ENCODE results near the gene LIPC.

DNA sequence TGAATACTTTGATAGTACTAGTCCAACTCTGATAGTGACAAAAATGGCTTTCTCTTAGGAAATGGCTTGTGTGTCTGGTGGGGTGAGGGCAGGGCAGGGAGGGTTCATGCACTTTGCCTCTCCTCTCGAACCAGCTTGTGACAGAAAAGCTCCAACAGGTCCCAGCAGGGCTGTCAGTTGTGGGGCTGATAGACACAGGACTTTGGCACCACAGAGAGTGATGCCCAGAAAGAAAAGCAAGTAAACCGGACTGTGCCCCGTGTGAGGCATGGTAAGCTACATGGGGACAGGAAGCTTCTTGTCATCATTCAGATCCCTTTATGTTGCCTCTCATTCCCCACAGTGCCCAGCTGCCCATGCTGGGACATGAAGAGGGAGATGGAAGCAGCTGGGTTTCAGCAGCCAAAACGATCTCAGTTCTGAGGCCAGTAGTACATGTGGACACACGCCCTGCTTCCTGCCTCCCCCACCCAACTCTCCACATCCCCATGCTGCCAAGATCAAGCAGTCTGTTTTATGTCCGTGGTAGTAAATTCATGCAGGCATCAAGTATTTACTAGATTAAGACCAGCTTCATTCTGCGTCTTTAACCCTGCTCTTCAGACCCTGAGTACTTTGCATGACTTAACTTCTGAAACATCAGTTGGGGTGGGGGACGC is 29.7 kb upstream of the LIPC start:
- TF ChIP-seq POLR2A (IDR thresholded peaks at IDR 0.05; ENCODE audit: low read length): no peak
- no peak for TF ChIP-seq GATA1 (IDR thresholded peaks at IDR 0.05; ENCODE audit: low read depth, low read length)

All from erythroblast (primary cell).